NCI-H510A (cell line): ENCODE measurements around the gene CYP4F11.
"Not testable (repeated sequence)": the region's sequence is repeated elsewhere in the genome, so short reads cannot be mapped to it uniquely, and the experiment has no call there.

Experiments used
- DNase-seq: peaks from one replicate; lab custom pipeline; 2025; lab: John Stamatoyannopoulos, UW

CYP4F11 gene

GRCh38 chr19:15934332-15935078 lies at the start of gene CYP4F11:
CYP4F11 (minus strand) TSS chr19:15934529; CDS start chr19:15934408, 121 bp downstream.
- DNase-seq: no peak

GRCh38 chr19:15979293-15979692 lies 45.0 kb upstream of the CYP4F11 start:
- no peak for DNase-seq

GRCh38 chr19:15977690-15978089 lies 43.4 kb upstream of the CYP4F11 start:
- no peak for DNase-seq

GRCh38 chr19:15976836-15977689 lies 42.7 kb upstream of the CYP4F11 start:
- DNase-seq: no peak

- no peak for DNase-seq
Observed at GRCh38 chr19:15974856-15975255, 40.5 kb upstream of the CYP4F11 start.

GRCh38 chr19:15972043-15972442 lies 37.7 kb upstream of the CYP4F11 start:
- DNase-seq: not testable (repeated sequence)

- DNase-seq: no peak
Observed at GRCh38 chr19:15971224-15971780, 37.0 kb upstream of the CYP4F11 start.

GRCh38 chr19:15964231-15964630 lies 29.9 kb upstream of the CYP4F11 start:
- no peak for DNase-seq

GRCh38 chr19:15962319-15962718 lies 28.0 kb upstream of the CYP4F11 start:
- DNase-seq: no peak

GRCh38 chr19:15954820-15955219 lies 20.5 kb upstream of the CYP4F11 start:
- DNase-seq: no peak

GRCh38 chr19:15948223-15949058 lies 14.1 kb upstream of the CYP4F11 start, which contains the start of gene OR10H4:
OR10H4 (plus strand) TSS chr19:15949008; CDS start chr19:15949008, 0 bp downstream.
- no peak for DNase-seq

GRCh38 chr19:15945301-15945700 lies 11.0 kb upstream of the CYP4F11 start:
- DNase-seq: no peak

- no peak for DNase-seq
Observed at GRCh38 chr19:15944401-15944800, 10.1 kb upstream of the CYP4F11 start.

- DNase-seq: no peak
Observed at GRCh38 chr19:15937771-15938170, 3.4 kb upstream of the CYP4F11 start.

- no peak for DNase-seq
Observed at GRCh38 chr19:15936950-15937349, 2.6 kb upstream of the CYP4F11 start.

GRCh38 chr19:15936173-15936572 lies 1.8 kb upstream of the CYP4F11 start:
- no peak for DNase-seq

GRCh38 chr19:15935167-15935702 lies 906 bp upstream of the CYP4F11 start:
- DNase-seq: no peak

GRCh38 chr19:15933761-15934331 lies 483 bp downstream of the CYP4F11 start:
- DNase-seq: not testable (repeated sequence)

GRCh38 chr19:15928321-15928720 lies 6.0 kb downstream of the CYP4F11 start:
- DNase-seq: no peak

- DNase-seq: no peak
Observed at GRCh38 chr19:15926484-15926883, 7.8 kb downstream of the CYP4F11 start.

- no peak for DNase-seq
Observed at GRCh38 chr19:15923702-15924101, 10.6 kb downstream of the CYP4F11 start.
